ENCODE measurements around the gene SEPTIN2.
"Not testable (repeated sequence)": the region's sequence is repeated elsewhere in the genome, so short reads cannot be mapped to it uniquely, and the experiment has no call there.

SEPTIN2 gene

DNA sequence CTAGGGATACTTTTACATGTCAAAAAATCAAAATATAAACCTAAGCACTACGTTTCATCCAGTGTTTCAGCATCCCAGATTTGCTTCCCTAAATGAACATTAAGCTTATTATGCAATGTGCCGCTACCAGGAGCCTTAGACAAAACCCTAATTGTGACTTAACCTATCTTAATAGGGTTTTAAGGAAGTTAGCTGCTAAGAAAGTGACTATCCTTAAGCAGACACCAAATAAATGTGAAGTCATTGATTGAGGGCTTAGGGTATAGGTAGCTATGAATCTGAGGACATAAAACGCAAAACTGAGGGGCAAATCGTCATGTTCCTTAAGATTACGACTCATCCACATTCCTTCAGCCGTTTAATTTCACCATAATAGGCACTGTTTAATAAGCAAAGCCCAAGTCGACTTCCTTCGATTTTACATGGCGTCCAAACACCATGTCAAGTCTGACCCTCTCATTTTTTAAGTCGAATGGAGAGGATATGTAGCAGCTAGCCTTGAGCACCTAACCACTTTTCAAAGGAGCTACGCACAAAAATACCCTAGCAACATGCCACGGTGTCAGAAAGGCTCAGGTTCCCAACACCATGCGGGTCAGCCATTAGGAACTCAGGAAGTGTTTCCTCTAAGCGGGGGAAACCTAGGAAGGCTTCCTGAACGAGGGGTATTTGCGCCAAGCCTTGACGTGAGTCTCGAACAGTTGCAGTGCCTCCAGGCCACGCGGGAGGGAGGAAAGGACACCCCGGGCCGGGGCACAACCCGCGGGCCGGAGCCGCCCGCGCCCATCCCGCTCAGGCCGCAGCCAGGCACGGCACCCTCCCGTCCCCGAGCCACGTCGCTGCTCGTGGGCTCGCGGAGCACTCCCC is 1.3 kb upstream of the SEPTIN2 start:
- no peak for DNase-seq (ENCODE audit: low read depth)

DNA sequence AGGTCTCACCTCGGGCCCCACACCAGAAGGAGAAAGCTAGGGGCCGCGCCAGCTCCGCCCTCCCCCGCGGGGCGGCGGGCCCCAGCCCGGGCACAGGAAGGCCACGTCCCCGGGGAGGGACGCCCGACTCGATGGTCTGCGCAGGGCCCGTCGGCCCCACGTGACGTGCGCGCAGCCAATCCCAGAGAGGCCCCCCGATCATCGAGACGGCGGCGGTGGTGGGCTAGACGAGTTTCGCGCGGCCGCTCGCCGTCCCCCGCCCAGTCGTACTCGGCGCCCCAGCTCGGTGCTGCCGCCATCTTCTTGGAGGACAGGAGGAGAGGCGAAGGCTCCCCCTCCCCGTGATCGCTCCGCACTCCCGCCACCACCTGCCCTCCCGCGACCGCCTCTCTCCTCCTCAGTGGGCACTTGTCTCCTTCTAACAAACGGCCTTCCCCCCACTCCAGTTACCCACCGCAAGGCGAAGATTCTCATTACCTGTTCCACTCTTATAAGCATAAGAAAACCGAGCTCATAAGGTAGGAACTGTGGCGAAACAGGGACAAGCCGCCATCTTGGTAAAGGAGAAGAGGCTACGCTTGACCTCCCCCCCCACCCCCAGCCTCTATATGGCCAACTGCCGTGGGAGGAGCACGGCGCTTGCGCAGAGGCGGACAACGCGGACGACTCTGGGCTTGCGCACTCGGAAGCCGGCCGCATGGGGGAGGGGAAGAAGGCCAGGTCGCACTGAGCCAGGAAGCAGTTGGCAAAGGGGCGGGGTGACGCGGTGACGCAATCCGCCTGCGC is 439 bp upstream of the SEPTIN2 start, which contains the start of gene HDLBP:
Gene HDLBP (minus strand): TSS at position 580 of the 786 bp plus-strand sequence. CDS start 48,803 bp downstream, outside the sequence.
- DNase-seq (ENCODE audit: low read depth), result peak; percentile 100

DNA sequence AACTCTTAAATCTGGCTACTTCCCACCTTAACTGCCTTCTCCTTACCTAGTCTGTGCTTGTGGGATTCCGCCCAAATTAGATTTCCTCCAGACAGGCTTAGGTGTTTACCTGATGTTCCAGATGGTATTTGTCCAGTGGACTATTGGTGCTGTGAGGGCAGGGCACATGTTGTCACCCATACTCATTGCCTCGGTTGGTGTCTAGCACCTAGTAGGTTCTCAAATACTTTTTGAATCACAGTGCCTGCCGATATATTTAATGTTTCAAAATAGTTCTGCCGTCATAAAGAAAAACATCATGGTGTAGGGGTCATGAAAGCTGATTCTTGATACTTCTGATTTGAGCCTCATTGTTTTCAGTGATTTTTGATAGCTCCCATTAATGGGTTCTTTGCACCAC is 1.1 kb downstream of the SEPTIN2 start:
- DNase-seq (ENCODE audit: low read depth), result no peak

DNA sequence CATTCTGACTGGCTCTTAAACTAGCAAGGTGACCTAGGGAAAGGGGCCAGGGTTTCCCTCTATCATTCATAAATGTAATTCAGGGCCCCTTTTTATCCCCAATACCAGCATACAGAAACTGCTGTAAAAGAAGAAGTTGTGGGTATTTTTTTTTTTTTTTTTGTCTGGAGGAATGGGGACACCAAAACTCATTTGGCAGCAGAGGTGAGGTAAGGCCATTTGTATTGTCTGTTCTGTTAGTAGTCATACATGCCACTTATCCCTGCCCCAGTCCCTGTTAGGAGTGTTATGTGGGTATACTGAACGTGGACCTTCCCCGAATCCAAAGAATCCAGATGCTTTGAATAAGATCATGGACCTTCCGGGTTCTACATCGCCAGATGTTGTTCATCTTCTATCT is 1.7 kb downstream of the SEPTIN2 start:
- no peak for DNase-seq (ENCODE audit: low read depth)

DNA sequence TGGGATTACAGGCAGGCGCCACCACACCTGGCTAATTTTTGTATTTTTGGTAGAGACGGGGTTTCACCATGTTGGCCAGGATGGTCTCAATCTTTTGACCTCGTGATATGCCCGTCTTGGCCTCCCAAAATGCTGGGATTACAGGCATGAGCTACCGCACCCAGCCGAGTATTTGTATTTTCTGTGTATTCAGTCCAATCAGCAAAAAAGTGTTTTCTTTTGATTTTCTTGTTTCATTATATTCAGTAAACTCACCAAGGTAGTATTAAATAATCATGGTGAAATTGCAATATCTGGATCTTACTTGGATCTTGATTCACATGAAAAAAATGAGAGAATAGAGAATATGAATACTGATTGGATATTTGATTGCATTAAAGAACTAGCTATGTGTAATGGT is 3.1 kb downstream of the SEPTIN2 start:
- DNase-seq (ENCODE audit: low read depth), result not testable (repeated sequence)

DNA sequence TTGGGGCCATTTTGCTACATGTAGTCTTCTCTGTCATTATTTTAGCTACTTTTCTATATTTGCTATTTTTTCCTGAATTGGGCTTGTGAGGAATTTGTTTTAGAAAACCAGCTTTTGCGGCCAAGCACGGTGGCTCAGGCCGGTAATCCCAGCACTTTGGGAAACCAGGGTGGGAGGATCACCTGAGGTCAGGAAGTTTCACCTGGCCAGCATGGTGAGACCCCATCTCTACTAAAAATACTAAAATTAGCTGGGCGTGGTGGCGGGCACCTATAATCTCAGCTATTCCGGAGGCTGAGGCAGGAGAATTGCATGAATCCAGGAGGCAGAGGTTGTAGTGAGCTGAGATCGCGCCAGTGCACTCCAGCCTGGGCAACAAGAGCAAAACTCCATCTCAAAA is 4.7 kb downstream of the SEPTIN2 start:
- no peak for DNase-seq (ENCODE audit: low read depth)

DNA sequence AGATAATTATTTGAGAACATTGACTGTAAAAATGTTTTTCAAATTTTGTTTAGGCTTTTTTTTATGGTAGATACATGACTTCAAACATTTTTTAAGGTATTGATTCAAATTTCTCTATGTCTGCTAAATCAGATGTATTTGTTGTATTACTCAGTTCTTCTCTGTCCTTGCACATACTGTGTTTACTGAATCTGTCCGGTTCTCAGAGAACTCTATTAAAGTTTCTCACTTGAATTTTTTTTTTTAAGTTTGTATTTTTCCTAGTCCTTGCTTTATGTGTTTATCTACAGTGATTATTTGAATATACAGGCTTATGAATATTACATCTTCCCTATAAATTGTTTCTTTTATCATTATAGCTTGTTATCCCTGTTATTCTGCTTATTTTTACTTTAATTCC is 5.3 kb downstream of the SEPTIN2 start:
- no peak for DNase-seq (ENCODE audit: low read depth)

DNA sequence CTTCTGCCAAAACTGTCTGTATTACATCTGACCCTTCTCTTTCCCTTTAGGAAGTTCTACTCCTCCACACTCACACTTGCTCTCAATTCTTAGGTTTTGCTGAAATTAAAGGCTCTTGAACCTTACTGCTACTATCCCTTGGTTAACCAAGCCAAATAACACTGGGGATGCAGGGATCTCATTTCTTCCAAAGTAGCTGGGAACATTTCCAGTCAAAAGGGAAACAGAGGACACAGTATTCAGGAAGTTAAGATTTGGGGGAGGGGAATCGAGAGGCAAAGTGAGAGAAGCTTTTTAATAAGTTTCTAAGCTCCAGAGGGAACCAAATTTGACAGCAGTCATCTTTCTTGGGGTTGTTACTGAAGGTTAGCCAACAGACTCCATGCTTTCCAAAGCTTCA is 6.2 kb downstream of the SEPTIN2 start:
- no peak for DNase-seq (ENCODE audit: low read depth)

DNA sequence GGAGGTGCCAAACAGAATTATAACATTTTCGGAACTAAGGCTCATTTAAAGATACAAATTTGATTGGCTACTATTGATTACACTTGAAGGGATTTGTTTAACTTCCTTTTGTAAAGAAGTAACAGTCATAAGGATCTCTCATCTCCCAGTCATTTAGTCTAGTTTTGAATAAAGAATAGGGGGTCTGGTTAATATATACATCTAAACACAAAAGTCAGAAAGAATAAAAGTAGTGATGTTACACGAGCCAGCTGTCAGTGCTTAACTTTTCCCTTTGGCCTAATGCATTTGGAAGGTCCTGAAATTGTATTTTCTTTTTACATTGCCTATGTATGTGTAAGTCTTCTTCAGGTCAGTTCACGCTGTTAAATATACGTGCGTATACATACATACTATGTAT is 8.1 kb downstream of the SEPTIN2 start:
- DNase-seq (ENCODE audit: low read depth), result no peak

DNA sequence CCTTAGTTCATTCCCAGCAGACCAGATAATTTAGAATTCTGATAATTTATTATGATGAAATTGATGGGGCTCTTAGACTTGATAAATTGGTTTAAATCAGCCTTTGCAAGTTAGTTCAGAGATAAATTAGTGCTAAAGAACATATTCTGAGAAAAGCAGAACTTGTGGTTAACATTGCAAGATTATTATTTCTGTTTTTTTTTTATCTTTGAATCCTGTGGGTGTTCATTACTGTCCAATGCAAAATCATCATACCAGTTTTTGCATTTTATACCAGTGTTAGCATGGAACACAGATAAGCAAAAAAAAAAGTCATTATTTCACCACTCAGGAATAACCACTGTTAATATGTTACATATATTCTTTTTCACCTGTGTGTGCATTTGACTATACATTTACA is 9.1 kb downstream of the SEPTIN2 start:
- no peak for DNase-seq (ENCODE audit: low read depth)

DNA sequence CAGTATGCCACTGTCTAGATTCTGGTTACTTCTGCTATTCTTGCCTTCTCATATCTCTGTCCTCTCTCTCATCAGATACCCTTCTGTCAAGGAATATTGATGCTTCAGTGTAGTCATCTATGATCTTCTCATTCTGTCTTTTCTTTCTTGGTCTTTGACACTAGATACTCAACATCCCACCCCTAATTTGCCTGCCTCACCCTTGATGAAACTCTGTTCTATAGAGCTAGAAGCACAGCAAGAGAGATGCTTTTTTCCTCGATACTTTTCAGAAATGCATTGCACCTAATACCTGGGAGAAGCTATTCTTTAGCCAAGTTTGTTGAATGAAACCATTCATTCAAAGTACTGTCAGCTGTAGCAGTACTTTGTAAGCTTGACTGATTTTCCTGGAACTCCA is 9.5 kb downstream of the SEPTIN2 start:
- no peak for DNase-seq (ENCODE audit: low read depth)

DNA sequence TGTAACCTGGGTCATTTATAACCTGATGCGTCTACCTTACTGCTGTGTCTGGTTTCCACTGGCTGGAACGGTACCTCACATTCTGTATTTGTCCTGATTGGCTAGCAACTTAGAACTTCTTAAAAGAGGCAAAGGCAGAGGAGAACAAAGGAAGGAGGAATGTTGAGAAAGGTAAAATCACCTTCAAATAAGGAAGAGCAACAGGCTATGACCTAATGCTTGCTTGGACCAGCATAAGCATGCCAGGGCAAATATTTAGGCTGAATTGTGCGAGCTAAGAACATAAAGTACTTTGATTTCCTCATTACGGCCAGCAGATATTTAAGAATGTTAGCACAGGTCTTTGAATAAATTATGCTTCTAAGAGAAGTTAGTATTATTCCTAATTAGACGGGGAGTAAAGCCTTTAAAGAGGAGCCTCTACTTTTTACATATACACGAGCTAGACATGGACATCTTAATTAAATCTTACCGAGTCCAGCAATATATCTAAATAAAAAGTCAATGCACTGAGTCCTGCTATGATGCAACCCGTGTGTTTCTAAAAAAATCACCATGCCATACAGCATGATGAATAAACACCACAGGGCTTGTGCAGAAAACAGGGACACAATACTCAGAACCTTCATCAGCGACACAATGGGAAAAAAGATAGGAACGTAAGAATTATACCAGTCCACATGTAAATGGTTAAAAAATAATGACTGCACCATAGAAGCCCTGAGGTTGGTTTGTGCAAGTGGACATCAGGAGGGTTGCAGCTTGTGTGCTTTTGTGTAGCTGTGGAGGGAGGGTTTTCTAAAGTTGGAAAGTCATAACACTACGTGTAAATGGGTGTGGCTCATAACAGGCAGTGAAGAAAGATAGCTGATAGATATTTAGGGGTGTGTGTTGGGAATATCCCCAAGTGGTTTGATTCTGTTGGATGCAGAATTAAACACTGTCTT is 14.2 kb downstream of the SEPTIN2 start:
- no peak for DNase-seq (ENCODE audit: low read depth)

DNA sequence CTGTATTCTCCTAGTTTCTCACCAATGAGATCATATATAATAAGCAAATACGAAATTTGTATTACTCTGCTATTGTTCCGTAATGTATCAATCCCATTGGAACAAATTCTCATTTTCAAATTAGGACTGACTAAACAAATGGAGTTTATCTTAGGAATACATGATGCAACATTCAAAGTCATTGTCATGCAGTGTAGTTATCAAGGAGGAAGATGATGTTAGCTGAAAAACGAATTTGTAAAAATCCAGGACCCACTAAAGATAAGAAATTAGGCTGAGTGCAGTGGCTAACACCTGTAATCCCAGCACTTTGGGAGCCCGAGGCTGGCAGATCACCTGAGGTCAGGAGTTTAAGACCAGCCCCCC is 14.9 kb downstream of the SEPTIN2 start:
- no peak for DNase-seq (ENCODE audit: low read depth)

DNA sequence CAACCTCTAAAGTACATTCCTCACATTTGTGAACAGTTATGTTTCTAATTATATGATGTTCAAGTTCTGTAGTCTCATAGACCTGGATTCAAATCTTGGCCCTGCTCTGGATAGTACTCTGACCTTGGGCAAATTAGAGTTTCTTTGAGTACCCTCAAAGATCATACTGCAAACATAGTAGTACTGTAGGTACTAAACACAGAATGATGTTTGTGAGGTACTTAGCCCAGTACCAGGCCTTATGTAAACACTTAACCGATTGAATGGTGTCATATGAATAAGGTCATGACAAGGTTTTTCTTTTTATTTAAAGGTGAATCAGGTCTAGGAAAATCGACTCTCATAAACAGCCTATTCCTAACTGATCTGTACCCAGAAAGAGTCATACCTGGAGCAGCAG is 19.1 kb downstream of the SEPTIN2 start:
- no peak for DNase-seq (ENCODE audit: low read depth)

DNA sequence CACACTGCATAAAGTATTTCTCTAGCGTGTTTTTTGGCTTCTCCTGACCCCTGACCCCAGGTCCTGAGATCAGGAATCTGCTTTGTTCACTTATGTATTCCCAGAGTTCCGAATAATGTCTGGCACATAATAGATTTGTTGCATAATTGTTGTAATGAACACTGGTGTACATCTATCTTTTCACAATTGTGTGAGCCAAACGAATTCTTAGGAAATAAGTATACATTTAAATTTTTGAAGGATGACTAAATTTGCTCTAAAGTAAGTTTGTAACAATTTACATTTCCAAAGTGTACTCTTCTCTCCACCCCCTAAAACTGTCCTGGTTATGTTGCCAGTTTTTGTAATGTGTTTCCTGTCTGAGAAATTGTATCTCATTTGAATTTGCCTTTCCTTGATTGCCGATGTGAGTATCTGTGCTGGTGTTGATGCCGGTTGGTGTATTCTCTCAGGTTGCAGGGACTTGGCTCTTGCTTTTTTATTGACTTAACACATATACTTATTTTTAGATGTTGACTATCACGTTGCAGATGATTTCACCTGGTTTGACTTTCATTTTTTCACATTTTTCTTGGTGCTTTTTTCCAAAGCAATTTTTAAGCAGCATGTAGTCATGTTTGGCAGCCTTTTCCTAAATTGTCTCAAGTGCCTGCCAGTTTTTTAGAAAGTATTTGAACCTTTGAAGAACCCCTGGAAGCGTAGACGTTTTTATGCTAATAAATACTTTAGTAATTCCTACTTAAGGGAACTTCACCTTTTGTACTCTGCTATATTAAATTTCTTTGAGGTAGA is 24.3 kb downstream of the SEPTIN2 start:
- no peak for DNase-seq (ENCODE audit: low read depth)

DNA sequence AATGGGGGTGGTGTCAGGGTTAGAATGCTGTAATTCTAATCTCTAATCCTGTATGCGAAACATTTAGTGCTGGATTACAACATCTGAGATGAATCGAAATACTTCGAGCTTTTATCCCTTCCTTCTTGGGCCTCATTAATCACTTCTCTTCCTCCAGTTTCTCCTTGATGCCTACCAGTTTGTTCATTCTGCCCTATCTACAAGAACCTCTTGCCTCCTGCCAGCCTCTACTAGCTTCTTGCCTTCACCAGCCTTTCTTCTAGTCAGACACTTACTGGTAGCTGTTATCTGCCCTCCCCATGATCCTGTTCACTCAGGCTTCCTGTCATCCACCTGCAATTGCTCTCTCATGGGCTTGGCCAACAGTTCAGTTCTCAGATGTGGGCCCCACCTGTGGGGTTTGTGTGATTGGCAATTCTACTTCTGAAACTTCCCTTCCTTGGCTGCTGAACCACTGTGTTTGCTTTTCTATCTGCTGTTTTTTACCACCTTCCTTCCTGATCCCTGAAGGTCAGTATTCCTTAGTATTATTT is 25.0 kb downstream of the SEPTIN2 start:
- no peak for DNase-seq (ENCODE audit: low read depth)

DNA sequence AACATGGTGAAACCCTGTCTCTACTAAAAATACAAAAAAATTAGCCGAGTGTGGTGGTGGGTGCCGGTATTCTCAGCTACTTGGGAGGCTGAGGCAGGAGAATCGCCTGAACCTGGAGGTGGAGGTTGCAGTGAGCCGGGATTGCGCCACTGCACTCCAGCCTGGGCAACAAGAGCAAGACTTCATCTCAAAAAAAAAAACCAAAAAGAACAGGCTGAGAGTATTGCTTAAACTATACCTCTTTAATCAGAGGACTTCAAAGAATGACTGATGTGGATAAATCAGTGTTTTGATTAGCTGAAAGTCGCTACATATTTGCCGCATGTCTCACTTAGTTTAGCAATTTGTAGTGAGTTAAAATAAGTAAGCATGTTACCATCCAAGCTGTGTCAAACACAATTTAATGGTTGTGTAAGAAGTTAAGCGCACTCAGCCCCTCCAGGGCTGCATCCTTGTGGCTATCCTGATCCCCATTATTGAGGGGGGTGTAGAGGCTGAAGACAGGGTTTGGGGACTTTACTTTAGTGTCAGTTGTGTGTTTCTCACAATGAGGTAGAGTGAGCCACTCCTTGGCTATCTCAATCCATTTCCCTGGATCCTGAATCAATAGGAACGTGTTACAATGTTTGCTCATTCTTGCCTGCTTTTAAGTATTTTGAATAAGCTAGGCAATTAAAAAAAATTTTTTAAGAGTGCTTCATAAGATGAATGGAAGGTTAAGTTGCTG is 29.4 kb downstream of the SEPTIN2 start:
- DNase-seq (ENCODE audit: low read depth), result no peak

DNA sequence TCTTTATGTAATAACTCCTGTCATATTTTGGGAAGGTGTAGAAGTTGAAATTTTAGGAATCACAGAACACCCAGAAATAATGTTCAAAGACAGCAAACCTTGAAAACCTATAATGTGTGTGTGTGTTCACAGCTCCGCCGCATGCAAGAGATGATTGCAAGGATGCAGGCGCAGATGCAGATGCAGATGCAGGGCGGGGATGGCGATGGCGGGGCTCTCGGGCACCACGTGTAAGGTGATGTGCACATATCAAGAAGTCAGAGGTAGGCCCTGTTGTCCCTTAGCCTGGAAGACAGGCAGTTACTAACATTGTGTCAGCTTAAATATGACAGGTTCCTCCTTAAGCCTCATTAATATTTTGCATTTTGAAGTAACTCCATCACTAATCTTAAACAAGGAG is 34.2 kb downstream of the SEPTIN2 start:
- DNase-seq (ENCODE audit: low read depth), result no peak

DNA sequence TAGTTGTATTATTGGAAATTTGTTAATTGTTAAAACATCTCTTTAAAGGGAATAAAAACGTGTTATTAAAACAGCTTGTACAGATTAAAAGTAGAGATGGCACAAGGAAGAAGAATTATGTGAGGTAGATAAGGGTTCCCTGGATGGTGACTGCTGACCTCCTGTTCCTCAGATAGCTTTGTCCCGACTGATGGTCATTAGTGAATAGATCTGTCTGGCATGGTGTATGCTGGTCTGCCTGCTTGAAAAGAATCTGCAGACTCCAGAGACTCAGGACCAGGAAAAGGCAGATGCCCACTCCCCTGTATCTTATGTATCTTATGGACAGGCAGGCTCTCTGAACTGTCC is 34.8 kb downstream of the SEPTIN2 start:
- no peak for DNase-seq (ENCODE audit: low read depth)

DNA sequence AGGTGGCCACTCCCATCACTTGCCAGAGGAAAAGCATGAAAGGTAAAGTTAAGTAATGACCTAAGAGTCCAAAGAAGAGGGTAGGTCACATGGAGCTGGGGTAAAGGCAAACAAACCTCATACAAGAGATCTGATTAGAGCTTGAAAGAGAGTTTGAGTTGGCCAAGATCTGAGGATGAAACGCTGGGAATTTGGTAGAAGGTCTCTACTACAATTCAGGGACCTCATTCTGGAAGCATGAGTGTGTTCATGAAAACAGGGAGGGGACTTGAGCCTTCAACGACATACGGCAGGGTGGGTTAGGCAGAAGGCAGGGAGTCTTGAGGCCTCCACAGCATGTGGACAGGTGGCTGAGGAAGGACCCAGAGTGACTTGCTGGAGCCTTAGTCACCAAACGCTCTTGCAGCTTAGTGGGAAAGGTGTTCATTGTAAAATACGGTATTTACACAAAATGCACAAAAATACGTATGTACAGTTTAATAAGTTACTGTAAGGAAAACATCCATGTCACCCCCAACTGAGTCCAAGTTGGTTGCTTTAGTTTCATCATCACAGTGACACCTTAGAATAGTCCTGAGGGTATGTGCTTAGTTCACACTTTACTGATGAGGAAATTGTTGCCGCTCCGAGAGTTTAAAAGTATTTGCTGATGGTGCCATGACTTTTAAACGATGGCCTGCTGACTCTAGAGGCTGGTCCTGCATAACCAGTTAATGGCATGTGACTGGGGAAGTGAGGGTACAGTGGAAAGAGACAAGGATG is 35.3 kb downstream of the SEPTIN2 start:
- DNase-seq (ENCODE audit: low read depth), result no peak
